Activated naive CD8-positive, alpha-beta T cell treated with anti-CD3 and anti-CD28 coated beads, Interleukin-2, amount 50 U/mL, for 24 hours (primary cell): ENCODE data around the gene IL2RA.
"Not testable (repeated sequence)": the region's sequence is repeated elsewhere in the genome, so short reads cannot be mapped to it uniquely, and the experiment has no call there.

ENCODE experiments used
- ATAC-seq: fragments of 150-1000 bp; cut with Tn5 transposase; one replicate; pipeline ENCODE4 v1.10.0; 2021
- DNase-seq: peaks from one replicate; pipeline ENCODE4 v3.0.0; 2021
- H3K27ac Mint-ChIP-seq: one replicate; pipeline ENCODE4 v1.8.0; 2021; ENCODE audit warnings: mild to moderate bottlenecking, mixed read lengths
- H3K27me3 Mint-ChIP-seq: one replicate; pipeline ENCODE4 v1.8.0; 2021; ENCODE audit warnings: mixed read lengths
- H3K36me3 Mint-ChIP-seq: one replicate; pipeline ENCODE4 v1.8.0; 2021; ENCODE audit warnings: low read depth, mixed read lengths
- H3K4me1 Mint-ChIP-seq: one replicate; pipeline ENCODE4 v1.8.0; 2021; ENCODE audit warnings: mixed read lengths
- H3K4me3 Mint-ChIP-seq: one replicate; pipeline ENCODE4 v1.8.0; 2021; ENCODE audit warnings: mild to moderate bottlenecking, moderate library complexity, mixed read lengths
- H3K9me3 Mint-ChIP-seq: one replicate; pipeline ENCODE4 v1.8.0; 2021; ENCODE audit warnings: mixed read lengths

The IL2RA gene

DNA sequence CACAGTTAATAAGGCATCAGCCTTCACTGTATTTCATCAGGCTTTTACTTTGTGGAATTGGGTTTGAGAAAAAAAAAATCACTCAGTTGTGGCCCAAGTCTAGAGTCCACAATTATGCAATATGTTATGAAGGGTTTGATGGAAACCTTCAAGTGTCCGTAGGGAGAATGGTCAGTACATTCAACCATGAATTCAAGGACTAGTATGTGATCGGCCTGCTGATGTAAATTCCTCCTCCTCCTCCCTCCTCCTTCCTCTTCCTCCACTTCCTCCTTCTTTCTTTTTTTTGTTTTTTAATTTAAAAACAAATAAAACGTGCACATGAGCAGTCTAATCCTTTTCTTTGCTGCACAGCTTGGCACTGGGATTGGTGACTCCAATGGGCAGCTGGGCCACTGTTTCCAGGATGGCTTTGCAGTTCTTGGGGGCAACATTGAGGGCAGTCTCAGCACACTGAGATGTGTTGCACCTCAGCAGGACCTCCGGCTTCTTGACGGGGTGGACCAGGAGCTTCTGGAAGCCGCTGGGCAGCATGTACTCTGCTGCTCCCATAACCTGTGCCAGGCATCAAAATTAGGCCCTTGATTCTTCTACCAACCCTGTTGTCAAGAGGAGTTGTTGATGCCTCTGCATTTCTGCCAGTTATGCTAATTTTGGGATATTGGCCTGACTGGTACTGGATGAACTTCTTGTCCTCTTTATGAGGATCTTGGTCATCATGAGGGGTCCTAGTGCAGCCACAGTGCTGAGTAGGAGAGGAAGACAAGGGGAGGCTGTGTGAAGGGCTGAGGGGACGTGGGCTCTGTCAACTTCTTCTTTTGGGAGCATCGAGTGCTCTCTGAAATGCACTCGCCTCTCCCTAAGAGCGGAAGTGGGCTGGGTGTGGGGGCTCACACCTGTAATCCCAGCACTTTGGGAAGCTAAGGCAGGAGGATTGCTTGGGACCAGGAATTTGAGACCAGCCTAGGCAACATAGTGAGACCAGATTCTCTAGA is 9.3 kb upstream of the IL2RA start:
- Mint-ChIP-seq H3K36me3 (peaks cover 5% of the 10 kb centered on the region), H3K4me3 (peak overlapping the region; percentile 81), H3K9me3 (no peaks in the 10 kb centered on the region), H3K27me3 (peaks cover 10% of the 10 kb centered on the region), H3K27ac (peak overlapping the region; percentile 99), H3K4me1 (peaks cover 90% of the 10 kb centered on the region)
- no peak for ATAC-seq
- DNase-seq = no peak

DNA sequence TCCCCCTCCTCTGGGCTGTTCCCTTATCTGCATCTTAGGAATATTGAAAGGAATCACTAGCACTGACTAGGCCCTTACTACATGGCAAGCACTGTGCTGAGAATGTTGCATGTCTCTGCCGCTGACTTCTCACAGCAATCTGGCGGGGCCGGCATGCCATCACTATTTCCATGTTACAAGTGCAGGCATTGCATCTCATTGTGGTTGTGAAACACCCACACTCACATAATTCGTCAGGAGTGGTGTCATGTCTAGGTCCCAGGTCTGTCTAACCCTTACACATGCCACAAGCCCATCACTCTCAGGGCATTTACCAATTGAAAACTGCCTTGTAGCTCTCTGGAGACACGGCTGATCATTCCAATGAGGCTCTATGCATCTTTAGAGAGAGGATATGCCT is 8.5 kb upstream of the IL2RA start:
- peaks cover 96% of the 10 kb centered on the region for H3K4me1 Mint-ChIP-seq
- ATAC-seq = peak; percentile 70
- peak overlapping the region; percentile 99 for H3K27ac Mint-ChIP-seq
- H3K36me3 Mint-ChIP-seq = peaks cover 5% of the 10 kb centered on the region
- H3K9me3 Mint-ChIP-seq = no peaks in the 10 kb centered on the region
- peaks cover 8% of the 10 kb centered on the region for H3K27me3 Mint-ChIP-seq
- peak; percentile 79 for DNase-seq
- H3K4me3 Mint-ChIP-seq = peak overlapping the region; percentile 81

DNA sequence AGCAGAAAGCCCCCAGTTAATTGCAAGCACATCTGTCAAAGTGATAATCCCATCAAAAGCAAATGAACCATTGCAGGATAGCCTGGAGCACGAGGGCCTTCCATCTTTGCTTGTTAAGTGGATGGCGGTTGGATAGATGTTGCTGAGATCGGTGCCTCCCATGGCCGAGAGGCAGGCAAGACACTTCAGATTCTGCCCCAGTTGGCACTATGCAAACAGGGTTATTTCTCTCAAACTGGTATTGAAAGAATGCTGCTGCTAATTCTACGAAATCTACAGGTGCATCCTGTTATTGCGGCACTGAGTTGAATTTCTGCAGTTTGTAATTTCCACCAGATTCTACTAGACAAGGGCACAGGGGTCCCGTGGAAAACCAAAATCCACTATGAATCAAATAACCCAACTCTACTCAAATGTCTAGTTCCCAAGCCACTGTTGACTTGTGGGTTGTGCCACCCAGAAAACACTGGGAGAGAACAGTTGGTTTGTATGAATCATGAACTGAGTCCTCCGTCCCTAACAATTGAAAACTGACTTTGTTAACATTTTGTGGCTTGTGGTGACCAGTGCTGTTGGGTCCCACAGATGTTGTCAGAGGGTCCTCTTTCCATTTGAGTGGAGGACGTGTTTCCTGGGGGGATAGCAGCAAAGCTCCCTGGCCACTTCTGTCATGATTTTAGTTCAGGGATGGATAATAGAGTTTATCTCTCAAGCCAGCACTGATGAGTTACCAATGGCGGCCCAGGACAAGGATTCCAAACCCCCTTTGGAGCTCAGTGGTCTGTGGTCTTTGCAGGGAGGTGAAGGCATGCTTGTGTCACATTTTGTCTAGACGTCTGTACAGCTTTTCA is 7.1 kb upstream of the IL2RA start:
- DNase-seq (no peak), ATAC-seq (peak; percentile 48)
- Mint-ChIP-seq H3K36me3 (peaks cover 5% of the 10 kb centered on the region), H3K27ac (peak overlapping the region; percentile 99), H3K9me3 (no peaks in the 10 kb centered on the region), H3K4me3 (peak overlapping the region; percentile 81), H3K27me3 (peaks cover 5% of the 10 kb centered on the region), H3K4me1 (peaks cover 99% of the 10 kb centered on the region)

DNA sequence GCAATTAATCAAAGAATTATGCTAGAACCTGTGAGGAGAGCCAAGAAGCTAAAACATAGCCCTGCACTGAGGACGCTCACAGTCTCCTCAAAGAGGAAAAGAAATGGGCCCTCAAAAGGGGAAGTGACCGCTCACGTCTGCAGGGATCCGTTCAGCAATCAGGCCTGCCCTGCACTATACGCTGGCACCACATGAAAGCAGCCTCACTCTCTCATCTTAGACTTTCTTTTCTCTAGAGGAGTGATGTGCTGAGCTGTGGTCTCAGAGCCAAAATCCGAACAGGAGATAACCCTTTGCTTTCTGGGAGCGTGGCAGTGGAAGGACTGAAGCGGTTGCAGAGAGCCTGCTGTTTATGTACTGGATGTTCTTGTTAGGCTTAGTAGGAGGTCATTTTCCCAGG is 6.3 kb upstream of the IL2RA start:
- no peak for DNase-seq

DNA sequence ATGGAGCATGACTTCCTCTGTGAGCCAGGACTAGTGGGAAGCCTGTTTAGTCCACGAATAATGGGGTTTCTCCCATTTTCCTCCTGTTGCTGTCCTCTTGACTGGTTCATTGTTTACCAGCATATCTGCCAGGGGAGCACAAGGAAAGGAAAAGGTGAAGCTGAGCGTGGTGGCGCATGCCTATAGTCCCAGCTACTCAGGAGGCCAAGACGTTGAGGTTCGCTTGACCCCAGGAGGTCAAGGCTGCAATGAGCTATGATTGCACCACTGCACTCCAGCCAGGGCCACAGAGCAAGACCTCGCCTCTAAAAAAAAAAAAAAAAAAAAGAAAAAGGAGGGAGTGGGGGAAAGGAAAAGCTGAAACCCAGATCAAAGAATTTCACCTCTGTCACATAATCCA is 5.8 kb upstream of the IL2RA start:
- no peak for ATAC-seq
- Mint-ChIP-seq H3K27ac (peak overlapping the region; percentile 99), H3K9me3 (no peaks in the 10 kb centered on the region), H3K4me1 (peaks cover 95% of the 10 kb centered on the region), H3K36me3 (peaks cover 5% of the 10 kb centered on the region), H3K27me3 (peaks cover 5% of the 10 kb centered on the region), H3K4me3 (peak overlapping the region; percentile 81)
- DNase-seq = no peak

More for the DNA sequence above, 6.3 kb upstream of the IL2RA start:
- Mint-ChIP-seq H3K4me1 (peaks cover 97% of the 10 kb centered on the region), H3K27me3 (peaks cover 5% of the 10 kb centered on the region), H3K4me3 (peak overlapping the region; percentile 81), H3K27ac (peak overlapping the region; percentile 99), H3K36me3 (peaks cover 5% of the 10 kb centered on the region), H3K9me3 (no peaks in the 10 kb centered on the region)
- ATAC-seq = peak; percentile 17

DNA sequence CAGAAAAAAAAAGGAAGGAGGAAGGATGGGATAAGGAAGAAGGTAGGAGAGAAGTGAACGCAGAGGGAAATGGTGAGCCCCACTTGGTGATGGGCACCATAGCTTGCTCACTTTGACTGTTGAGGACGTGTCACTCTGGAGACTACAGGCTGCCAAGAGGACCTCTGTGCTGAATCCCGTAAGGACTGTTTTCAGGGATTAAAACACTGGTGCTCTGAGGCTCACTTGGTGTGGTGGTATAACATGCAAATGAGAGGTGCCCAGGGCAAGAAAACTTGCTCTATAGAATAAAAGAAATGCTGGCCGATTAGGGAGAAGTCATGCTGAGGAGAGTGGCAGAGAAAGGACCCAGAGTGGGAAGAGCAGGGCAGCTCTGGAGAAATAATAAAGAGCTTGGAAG is 5.3 kb upstream of the IL2RA start:
- ATAC-seq (no peak), DNase-seq (no peak)
- Mint-ChIP-seq H3K4me1 (peaks cover 95% of the 10 kb centered on the region), H3K27ac (peak overlapping the region; percentile 99), H3K27me3 (peaks cover 5% of the 10 kb centered on the region), H3K36me3 (peaks cover 5% of the 10 kb centered on the region), H3K4me3 (peak overlapping the region; percentile 81), H3K9me3 (no peaks in the 10 kb centered on the region)

DNA sequence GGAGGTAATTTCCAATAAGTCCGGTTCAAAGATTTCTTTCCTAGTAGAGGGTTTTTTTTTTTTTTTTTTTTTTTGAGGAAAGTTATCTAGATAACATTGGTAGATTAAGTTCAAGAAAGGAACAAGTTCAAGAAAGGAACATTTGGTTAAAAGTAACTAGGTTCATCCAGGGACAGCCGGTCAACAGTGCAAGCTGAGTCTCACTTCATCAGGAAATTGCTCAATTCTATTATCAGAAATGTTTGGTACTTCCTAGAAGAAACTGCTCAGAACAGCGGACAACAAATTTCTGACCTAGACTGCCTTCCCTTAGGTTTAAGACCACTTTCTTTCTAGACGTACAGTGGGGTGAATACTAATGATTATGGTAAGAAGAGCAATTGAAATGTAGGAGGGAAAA is 3.7 kb upstream of the IL2RA start:
- DNase-seq = peak; percentile 1
- H3K27me3 Mint-ChIP-seq = peaks cover 5% of the 10 kb centered on the region
- H3K4me3 Mint-ChIP-seq = peak overlapping the region; percentile 47
- H3K4me1 Mint-ChIP-seq = peaks cover 82% of the 10 kb centered on the region
- H3K27ac Mint-ChIP-seq = peak overlapping the region; percentile 99
- H3K9me3 Mint-ChIP-seq = no peaks in the 10 kb centered on the region
- H3K36me3 Mint-ChIP-seq = peaks cover 20% of the 10 kb centered on the region
- no peak for ATAC-seq

DNA sequence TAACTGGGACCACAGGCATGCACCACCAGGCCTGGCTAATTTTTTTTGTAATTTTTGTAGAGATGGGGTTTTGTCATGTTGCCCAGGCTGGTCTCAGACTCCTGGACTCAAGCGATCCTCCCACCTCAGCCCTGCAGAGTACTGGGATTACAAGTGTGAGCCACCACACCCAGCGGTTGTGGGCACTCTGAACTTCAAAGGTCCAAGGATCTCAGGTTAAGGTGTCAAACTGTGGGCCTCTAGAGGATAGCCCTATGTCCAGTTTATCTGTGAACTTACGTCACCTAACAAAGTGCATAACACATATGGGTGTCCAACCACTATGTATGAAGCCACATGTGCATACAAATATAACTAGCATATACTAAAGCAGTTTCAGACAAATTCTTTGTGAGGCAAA is 3.2 kb upstream of the IL2RA start:
- ATAC-seq = no peak
- H3K27me3 Mint-ChIP-seq = peaks cover 5% of the 10 kb centered on the region
- peaks cover 20% of the 10 kb centered on the region for H3K36me3 Mint-ChIP-seq
- peaks cover 77% of the 10 kb centered on the region for H3K4me1 Mint-ChIP-seq
- peak overlapping the region; percentile 47 for H3K4me3 Mint-ChIP-seq
- no peak for DNase-seq
- H3K27ac Mint-ChIP-seq = peak overlapping the region; percentile 99
- H3K9me3 Mint-ChIP-seq = no peaks in the 10 kb centered on the region

DNA sequence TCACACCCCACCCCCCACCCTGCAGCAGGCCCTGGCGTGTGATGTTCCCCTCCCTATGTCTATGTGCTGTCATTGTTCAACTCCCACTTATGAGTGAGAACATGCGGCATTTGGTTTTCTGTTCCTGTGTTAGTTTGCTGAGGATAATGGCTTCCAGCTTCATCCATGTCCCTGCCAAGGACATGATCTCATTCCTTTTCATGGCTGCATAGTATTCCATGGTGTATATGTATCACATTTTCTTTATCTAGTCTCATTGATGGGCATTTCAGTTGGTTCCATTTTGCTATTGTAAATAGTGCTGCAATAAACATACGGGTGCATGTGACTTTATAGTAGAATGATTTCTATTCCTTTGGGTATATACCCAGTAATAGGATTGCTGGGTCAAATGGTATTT is 2.6 kb upstream of the IL2RA start:
- DNase-seq, ATAC-seq, H3K9me3 Mint-ChIP-seq, H3K27me3 Mint-ChIP-seq: not testable (repeated sequence)
- Mint-ChIP-seq H3K36me3 (peaks cover 26% of the 10 kb centered on the region), H3K4me1 (peaks cover 72% of the 10 kb centered on the region), H3K4me3 (peak overlapping the region; percentile 17), H3K27ac (peak overlapping the region; percentile 99)

DNA sequence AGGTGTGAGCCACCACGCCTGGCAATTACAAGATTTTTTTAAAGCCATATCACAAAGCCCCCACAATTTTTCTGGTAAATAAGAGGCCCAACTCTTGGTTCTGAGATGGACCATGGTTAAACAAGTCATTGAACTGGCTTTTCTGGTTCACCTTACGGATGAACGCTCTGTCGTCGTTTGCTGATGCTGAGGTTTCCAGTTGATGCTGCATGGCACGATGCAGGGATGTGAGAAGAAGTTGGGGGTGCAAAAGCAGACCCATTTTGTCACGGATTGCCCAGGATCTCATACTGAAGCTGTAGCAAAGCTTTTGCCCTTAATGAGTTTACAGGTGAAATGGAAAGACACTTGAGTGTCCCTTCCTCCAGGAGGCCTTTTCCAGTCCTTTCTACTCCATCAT is 2.0 kb upstream of the IL2RA start:
- ATAC-seq = no peak
- Mint-ChIP-seq H3K36me3 (peaks cover 32% of the 10 kb centered on the region), H3K4me3 (no peak overlapping the region), H3K4me1 (peaks cover 69% of the 10 kb centered on the region), H3K27ac (no peak overlapping the region), H3K9me3 (no peaks in the 10 kb centered on the region), H3K27me3 (peaks cover 5% of the 10 kb centered on the region)
- DNase-seq = no peak

DNA sequence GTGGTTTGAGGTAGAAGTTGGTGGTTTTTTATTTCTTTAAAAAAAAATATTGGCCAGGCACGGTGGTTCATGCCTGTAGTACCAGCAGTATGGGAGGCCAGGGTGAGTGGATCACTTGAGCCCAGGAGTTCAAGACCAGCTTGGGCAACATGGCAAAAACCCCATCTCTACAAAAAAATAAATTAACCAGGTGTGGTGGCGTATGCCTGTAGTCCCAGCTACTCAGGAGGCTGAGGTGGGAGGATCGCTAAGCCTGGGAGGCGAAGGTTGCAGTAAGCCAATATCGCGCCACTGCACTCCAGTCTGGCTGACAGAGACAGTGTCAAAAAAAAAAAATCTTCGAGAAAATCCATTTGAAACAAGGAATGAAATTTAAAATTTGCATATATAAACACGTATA is 1.1 kb downstream of the IL2RA start:
- Mint-ChIP-seq H3K27ac (peak overlapping the region; percentile 99), H3K4me1 (peaks cover 67% of the 10 kb centered on the region), H3K9me3 (no peaks in the 10 kb centered on the region), H3K36me3 (peaks cover 63% of the 10 kb centered on the region), H3K27me3 (no peaks in the 10 kb centered on the region), H3K4me3 (peak overlapping the region; percentile 97)
- no peak for ATAC-seq
- DNase-seq = peak; percentile 23

DNA sequence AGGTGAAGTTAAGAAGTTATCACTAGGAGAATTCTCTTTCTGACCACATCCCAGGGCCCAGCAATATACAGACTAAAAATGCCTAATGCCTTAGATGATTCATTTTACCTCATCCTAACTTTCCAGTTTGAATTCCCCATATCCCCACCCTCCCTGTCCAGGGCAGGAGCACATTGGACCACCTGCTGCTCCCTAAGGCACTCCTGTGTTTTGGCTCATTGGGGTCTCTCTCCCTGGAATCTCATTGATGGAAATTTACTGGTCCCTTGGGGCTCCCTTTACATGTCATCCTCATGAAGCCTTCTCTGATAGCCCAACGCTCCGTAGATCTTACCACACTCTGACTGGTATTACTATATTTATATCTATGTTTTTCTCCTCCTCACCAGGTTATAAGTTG is 2.7 kb downstream of the IL2RA start:
- DNase-seq (peak; percentile 4), ATAC-seq (no peak)
- H3K27ac Mint-ChIP-seq = peak overlapping the region; percentile 99
- no peaks in the 10 kb centered on the region for H3K9me3 Mint-ChIP-seq
- H3K27me3 Mint-ChIP-seq = no peaks in the 10 kb centered on the region
- peaks cover 62% of the 10 kb centered on the region for H3K4me1 Mint-ChIP-seq
- peak overlapping the region; percentile 97 for H3K4me3 Mint-ChIP-seq
- peaks cover 73% of the 10 kb centered on the region for H3K36me3 Mint-ChIP-seq

DNA sequence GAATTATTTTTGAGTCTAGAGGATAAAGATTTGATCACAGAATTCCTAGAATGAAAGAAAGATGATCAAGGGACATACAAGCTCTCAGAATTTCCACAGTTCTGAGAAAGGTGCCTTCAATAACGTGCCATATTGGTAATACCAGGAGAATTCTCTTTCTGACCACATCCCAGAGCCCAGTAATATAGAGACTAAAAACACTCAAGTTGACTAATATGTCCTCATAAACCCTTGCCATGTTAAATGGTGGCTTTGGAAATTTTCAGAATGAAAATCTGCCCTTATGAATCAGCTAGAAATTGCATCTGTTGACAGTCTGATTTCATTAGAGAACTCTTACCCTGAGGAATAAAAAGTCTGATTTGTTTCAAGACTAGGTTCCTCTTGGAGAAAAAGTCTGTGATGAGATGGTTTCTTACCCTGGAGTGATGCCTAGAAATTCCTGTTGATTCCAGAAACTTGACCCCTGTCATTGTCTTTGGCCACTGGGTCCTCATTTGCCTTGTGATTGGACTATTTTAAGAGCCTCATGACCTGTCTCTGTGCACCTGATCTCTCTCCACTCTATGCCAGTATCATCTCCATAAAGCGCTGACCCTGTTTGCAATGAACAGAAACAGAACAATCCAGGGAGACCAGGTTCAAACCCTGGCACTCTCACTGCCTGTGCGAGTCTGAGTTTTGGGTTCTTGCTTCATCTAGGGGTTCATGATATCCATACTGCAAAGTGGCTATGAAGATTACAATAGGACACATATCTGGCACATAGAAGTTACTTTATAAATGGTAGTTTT is 3.3 kb downstream of the IL2RA start:
- Mint-ChIP-seq H3K4me1 (peaks cover 62% of the 10 kb centered on the region), H3K27ac (peak overlapping the region; percentile 99), H3K27me3 (no peaks in the 10 kb centered on the region), H3K36me3 (peaks cover 79% of the 10 kb centered on the region), H3K9me3 (no peaks in the 10 kb centered on the region), H3K4me3 (peak overlapping the region; percentile 97)
- ATAC-seq (peak; percentile 34), DNase-seq (peak; percentile 29)
